HG03442 (cell line): ENCODE measurements around the gene GARRE1.
"Not testable (repeated sequence)": the region's sequence is repeated elsewhere in the genome, so short reads cannot be mapped to it uniquely, and the experiment has no call there.

Experiments
- ATAC-seq: cut with Tn5 transposase; IDR thresholded peaks from one replicate; pipeline ENCODE4 v1.9.1; 2021; ENCODE audit warnings: mild to moderate bottlenecking, moderate library complexity; ENCODE audit not compliant: unreplicated experiment

Gene GARRE1

DNA sequence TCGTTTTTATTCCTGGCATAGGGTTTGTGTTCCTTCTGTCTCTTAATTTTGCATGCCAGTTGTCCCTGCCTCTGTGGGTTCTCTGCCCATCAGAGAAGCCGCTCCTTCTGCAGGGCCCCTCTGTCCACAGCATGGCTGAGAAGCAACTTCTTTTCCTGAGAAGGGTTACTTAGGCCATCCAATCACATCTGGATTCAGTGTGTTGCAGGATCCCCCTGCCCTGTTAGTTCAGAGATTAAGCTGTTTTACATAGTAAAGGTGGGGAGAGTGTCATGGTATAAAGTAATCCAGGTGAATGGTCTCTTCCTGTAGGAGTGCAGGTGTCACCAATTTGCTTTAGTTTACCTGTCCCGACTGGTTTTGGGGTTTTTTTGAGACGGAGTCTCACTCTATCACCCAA is 22.9 kb upstream of the GARRE1 start:
- no peak for ATAC-seq

DNA sequence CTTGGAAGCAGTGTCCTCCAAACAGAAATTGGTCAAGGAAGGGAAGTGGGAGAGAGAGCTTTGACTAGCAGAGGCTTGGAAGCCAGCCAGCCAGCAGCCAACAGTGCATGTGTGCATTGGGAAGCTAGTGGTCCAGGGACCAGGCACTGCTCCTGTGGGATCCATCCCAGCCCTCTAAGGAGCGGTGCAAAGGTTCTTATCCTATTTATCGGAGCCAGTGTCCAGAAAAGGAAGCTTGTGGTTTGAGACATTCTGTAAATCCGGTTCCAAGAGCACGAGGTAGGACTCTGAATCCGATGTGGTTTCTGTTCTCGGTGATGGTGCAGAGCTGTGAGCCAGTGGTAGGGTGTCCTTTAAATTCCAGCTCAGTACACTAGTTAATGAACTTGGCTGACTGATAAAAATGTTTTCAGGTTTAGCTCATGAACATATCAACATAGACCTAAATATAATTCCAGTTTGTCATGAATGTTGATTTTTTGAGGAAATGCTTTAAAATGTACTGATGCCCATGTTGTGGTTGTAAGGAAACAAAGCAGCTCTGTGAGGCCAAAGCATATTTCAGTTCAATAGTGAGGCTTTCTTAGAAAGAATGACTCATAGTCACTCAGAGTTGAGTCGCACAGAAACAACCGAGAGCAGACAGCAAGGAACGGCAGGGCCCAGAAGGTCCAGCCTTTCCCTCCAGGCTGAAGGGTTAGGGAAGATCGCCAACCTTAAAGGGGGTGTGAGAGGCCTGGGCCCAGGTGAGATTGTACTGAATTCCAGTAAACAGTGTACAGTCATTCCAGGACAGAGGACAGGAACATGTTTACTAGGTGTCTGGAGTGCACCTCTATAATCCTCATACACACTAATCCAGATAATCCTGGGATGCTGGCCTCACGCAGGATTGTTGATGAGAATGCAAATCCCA is 21.5 kb upstream of the GARRE1 start:
- ATAC-seq = peak; percentile 67

DNA sequence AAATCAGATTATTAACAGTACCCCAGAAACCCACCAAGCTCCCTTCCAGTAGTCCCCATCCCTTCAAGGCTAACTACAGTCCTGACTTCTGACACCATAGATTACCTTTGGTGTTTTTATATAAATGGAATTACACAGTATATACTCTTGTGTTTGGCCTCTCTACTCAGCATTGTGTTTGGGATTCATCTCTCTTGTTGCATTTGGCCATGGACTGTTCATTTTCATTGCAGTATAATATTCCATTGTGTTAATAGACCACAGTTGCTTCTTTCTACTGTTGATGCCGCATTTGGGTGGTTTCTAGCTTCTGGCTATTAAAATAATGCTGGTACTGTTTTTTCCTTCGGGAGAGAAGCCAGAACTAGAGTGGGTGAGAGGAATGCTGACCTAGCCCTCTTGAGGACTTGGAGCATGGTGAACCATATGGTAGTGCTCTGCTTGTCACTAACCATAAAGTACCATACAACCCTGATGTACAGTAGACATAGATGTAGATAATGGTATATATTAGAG is 18.9 kb upstream of the GARRE1 start:
- ATAC-seq = no peak

DNA sequence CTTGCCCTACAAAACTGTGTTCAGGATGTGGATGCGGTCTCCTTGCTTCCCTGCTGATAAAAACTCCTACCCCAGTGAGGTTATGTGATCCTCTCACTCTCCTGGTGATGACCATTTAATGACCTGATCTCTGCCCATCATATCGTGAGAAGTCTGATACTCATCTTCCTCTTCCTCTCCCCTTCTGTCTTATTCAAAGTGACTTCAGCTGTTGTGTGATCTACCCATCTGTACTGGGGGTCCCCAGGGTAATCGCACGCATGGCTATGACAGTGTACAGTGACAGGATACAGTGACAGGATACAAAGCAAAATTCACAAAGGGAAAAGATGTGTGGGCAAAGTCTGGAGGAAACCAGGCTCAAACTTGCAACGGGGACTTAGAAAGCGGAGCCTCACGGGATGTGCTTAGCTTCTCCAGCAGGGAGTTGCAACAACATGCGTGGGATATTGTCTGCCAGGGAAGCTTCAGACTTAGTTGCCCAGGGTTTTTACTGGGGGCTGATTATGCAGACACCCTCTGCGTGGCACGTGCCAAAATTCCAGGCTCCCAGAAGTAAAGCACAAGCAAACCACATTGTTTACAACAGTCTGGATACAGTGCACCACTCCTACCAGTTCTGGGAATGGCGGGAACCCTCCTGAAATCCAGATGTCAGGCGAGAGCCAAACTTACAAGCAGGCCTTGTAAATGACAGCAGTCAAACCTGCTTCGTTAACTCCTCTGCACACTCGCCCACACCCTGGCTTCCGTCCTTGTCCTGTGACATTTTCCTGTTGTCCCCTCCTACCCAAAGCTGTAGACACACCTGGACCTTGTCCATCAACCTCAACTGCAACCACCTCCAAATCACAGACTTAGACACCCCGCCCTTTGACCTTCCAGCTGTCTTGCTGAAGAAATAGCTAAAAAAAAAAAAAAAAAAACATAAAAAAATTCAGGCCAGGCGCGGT is 18.0 kb upstream of the GARRE1 start:
- no peak for ATAC-seq

DNA sequence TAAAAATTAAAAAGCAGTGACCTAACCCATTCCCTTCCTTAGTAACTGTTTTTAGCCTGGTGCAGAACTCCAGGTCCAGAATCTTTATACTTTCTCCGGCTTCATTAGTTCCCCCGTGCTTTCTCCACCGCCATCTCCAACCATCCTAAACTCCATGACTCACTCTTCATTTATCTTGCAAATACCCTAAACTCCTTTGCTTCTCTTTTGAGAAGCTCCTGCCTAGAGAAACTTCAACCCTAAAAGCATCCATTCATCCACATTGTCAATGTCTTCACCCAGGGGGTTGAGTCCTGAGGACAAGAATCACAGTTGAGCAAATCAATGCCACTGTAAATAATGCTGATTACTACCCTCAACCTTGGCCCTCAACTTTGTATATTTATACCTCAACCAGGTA is 17.1 kb upstream of the GARRE1 start:
- ATAC-seq = no peak

DNA sequence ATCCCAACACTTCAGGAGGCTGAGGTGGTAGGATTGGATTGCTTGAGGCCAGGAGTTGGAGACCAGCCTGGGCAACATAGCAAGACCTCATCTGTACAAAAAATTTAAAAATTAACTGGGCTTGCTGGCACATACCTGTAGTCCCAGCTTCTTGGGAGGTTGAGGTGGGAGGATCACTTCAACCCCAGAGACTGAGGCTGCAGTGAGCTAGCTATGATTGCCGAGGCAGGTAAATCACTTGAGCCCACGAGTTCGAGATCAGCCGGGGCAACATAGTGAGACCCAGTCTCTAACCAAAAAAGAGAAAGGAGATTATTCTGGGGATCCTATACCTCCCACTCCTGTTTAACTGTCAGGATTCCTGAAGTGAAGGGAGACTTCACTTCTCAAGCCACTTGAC is 16.4 kb upstream of the GARRE1 start:
- no peak for ATAC-seq

DNA sequence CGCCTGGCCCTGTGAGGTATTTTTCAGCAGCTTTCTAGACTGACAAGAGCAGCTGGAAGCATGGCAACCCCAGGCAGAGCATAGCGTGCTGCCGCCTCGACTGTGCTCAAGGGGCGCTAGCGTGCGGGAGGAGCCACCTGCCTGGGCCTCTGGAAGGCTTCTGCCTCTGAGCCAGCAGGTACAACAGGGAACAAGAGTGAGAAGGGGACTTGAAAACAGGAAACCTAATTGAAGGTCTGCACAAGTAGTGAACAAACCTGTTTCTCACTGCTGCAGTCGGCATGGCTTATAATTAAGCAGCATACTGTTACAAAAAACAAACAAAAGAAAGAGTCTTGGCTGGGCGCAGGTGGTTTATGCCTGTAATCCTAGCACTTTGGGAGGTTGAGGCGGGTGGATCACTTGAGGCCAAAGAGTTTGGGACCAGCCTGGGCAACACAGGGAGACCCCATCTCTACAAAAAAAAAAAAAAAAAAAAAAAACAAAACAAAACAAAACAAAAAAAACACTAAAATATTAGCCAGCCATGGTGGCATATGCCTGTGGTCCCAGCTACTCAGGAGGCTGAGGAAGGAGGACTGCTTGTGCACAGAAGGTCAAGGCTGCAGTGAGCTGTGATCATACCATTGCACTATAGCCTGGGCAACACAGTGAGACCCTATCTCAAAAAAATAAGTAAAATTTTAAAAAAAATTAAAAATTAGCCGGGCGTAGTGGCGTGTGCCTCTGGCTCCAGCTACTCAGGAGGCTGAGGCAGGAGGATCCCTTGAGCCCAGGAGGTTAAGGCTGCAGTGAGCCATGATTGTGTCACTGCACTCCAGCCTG is 12.6 kb upstream of the GARRE1 start:
- no peak for ATAC-seq

- not testable (repeated sequence) for ATAC-seq
Observed at GRCh38 chr19:34243138-34243875, 11.0 kb upstream of the GARRE1 start.

GRCh38 chr19:34243876-34244578 is 10.3 kb upstream of the GARRE1 start:
- no peak for ATAC-seq

DNA sequence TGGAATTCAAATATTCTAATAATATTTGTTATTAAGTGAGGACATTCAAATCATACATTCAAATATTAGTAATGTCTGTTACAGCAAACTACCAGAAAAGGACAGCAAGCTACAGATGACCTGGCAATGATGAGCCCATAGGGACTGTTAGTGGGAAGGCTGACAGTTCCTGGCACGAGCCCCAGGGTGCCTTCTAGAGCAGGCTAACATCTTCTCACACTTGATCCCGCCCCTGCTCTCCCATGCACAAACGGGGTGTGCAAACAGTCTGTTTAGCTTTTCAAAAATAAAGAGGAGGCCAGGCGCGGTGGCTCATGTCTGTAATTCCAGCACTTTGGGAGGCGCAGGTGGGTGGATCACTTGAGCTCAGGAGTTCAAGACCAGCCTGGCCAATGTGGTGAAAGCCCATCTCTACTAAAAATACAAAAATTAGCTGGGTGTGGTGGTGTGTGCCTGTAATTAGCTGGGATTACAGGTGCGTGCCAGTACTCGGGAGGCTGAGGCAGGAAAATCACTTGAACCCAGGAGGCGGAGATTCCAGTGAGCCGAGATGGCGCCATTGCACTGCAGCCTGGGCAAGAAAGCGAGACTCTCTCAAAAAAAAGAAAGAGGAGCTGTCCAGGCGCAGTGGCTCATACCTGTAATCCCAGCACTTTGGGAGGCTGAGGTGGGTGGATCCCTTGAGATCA is 9.6 kb upstream of the GARRE1 start:
- ATAC-seq = no peak

GRCh38 chr19:34246340-34246739 is 8.0 kb upstream of the GARRE1 start:
- no peak for ATAC-seq

GRCh38 chr19:34248941-34249340 is 5.4 kb upstream of the GARRE1 start:
- no peak for ATAC-seq

DNA sequence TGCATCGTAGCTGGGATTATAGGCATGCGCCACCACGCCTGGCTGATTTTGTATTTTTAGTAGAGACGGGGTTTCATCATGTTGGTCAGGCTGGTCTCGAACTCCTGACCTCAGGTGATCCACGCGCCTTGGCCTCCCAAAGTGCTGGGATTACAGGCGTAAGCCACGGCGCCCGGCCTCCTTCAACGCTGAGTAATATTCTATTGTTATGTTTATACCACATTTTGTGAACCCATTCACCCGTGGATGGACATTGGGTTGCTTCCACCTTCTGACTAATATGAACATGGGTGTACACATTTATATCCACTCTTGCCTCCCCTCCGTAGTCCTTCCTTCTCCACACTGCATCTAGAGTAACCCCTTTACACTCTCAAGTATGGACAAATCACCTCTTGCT is 1.2 kb upstream of the GARRE1 start:
- not testable (repeated sequence) for ATAC-seq

DNA sequence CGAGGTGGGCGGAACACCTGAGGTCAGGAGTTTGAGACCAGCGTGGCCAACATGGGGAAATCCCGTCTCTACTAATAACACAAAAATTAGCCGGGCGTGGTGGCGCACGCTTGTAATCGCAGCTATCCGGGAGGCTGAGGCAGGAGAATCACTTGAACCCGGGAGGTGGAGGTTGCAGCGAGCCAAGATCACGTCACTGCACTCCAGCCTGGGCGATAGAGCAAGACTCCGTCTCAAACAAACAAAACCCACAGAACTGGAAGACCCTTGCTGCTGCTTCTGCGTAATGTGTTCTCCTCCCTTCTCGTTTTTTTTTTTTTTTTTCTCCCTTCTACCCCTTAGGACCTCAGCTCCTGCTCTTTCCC is 691 bp upstream of the GARRE1 start:
- ATAC-seq = not testable (repeated sequence)

DNA sequence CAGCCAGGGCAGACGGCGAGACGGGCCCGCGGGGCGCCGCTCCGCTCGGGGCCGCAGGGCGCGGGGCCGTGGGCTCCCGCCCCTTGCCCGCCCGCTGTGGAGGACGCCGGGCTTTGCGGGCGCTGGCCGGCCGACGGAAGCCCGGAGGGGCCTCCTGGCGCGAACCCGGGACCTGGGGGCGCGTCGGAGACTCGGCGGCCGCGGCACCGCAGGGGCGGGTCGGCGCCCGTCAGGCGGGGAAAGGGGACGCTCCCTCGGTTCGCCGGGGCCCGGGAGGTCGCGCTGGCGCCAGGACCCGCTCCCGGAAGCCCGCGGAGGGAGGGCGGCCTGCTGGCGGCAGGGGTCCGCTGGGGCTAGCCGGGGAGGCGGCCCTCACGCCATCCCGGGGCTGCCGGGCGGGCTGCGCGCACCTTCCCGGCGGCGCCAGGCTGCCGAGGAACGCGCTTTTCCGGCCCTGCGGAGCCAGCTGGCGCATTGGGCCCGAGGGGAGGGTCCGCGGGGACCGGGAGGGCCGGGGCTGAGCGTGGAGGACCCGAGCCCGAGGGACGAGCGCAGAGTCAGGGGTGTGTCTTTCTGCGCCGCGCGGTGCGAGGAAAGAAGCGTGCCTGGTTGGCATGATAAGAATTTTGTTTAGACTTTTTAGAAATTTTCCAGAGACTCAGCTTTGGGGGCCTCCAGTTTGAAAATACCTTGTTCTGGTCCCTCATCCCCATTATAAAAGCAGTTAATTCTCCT is 511 bp downstream of the GARRE1 start:
- ATAC-seq = peak; percentile 51

GRCh38 chr19:34255546-34255945 is 1.2 kb downstream of the GARRE1 start:
- no peak for ATAC-seq

DNA sequence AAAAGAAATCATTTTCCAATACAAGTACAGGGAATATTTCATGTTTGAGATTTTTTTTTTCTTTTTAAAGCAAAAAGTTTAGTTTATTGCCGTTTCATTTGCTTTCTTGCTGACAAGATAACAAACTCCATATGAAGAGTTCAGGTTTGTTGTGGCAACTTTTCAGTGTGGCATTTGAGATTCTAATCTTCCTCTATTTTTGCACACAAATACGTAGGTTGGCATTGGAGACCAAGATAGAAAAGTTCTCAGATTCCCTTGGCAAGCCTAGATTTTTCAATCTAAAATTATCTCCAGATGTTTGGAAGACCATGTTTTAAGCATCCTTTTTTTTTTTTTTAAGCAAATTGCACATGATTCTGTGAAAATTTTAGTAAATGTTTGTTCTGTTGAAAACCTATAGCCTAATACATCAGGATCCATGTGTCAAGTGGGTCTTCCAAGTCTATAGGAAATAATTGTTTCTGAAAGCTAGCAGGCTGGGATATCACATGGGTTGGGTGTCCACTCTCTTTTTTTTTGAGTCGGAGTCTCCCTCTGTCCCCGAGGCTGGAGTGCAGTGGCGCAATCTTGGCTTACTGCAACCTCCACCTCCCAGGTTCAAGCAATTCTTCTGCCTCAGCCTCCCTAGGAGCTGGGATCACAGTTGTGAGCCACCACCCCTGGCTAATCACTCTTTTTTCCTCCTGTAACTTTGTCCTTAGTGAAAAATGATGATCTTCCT is 2.6 kb downstream of the GARRE1 start:
- ATAC-seq = no peak

GRCh38 chr19:34257559-34257924 is 3.2 kb downstream of the GARRE1 start:
- ATAC-seq = no peak
